HepG2 (cell line): ENCODE results near the gene GRIK1. TPM values are rescaled to one million over a fixed set of nuclear protein-coding genes. Genes with fewer than 3 reads are reported as not detected.

Experiments used
- ATAC-seq: fragments of 200-7000 bp; cut with Tn5 transposase; 3 replicates; pipeline ENCODE4 v1.9.1; 2020; ENCODE audit warnings: mild to moderate bottlenecking, moderate library complexity
- BruUV-seq: library from RNA; stranded (reverse); fragments of 400-500 nt; replicated peaks from 2 replicates; lab custom pipeline; 2021; lab: Mats Ljungman, UMichigan
- CTCF ChIA-PET: fragments of 300-600 bp; formaldehyde crosslinking; extraction: SDS; loops from one replicate; lab custom pipeline; 2021; ENCODE audit warnings: low total read pairs, inconsistent platforms, low intra/inter-chr PET ratio; lab: Yijun Ruan, JAX
- POLR2A ChIA-PET: fragments of 350-600 bp; sonication (Branson Sonifier 250); formaldehyde crosslinking; loops from one replicate; lab custom pipeline; 2020; ENCODE audit warnings: antibody characterized with exemption, inconsistent platforms; lab: Yijun Ruan, JAX
- DNase-seq: peaks from one replicate; pipeline ENCODE4 v3.0.0-alpha.2; 2015; ENCODE audit warnings: low spot score
- FAIRE-seq: peaks from 3 replicates; lab custom pipeline; 2011; peaks lifted over from hg19 to GRCh38; lab: Jason Lieb, UNC
- H2AFZ ChIP-seq: one replicate; pipeline ENCODE4 v1.6.1; 2011; ENCODE audit warnings: low read length, inconsistent platforms
- H3K27ac ChIP-seq: fragments of 300-600 bp; 3 replicates; pipeline ENCODE4 v1.8.0; 2011; ENCODE audit warnings: mixed run types, mild to moderate bottlenecking, mixed read lengths, low read length, inconsistent platforms; ENCODE audit not compliant: insufficient read depth; ENCODE audit errors: extremely low read length
- H3K27me3 ChIP-seq, 2 experiments: fragments of 200-600 bp in 1 of 2; 2 replicates in 1 of 2; 3 replicates in 1 of 2; pipeline versions ENCODE4 v1.6.0 to v1.8.0; 2011; ENCODE audit warnings: low read length in 2 of 2, mild to moderate bottlenecking in 2 of 2, moderate library complexity in 2 of 2, inconsistent platforms in 1 of 2; ENCODE audit not compliant: insufficient read depth in 2 of 2, control insufficient read depth in 1 of 2
- H3K36me3 ChIP-seq, 2 experiments: fragments of 200-600 bp in 1 of 2; replicated peaks in 1 of 2; 2 replicates in 1 of 2; 3 replicates in 1 of 2; pipeline versions ENCODE4 v1.5.1 to v1.8.0; 2011; ENCODE audit warnings: low read length in 2 of 2, inconsistent platforms in 1 of 2; ENCODE audit not compliant: insufficient read depth in 2 of 2, control insufficient read depth in 1 of 2
- H3K4me1 ChIP-seq: 2 replicates; pipeline ENCODE4 v1.5.1; 2012; ENCODE audit warnings: low read length, inconsistent platforms; ENCODE audit not compliant: insufficient read depth
- H3K4me2 ChIP-seq: 2 replicates; pipeline ENCODE4 v1.6.0; 2011; ENCODE audit warnings: low read depth, low read length, inconsistent platforms
- H3K4me3 ChIP-seq, 3 experiments: fragments of 200-600 bp in 1 of 3; sonication (generic), shearing (Covaris generic) in 1 of 3; replicated peaks in 1 of 3; 2 replicates each; pipeline ENCODE4 v1.5.1; 2011 to 2016; ENCODE audit warnings: low read length in 3 of 3, inconsistent platforms in 2 of 3, low read depth in 2 of 3, mild to moderate bottlenecking in 2 of 3, control low read depth in 1 of 3, mixed read lengths in 1 of 3; ENCODE audit not compliant: insufficient read depth in 1 of 3
- H3K79me2 ChIP-seq: one replicate; pipeline ENCODE4 v1.6.1; 2011; ENCODE audit warnings: low read length, inconsistent platforms; ENCODE audit not compliant: insufficient read depth
- H3K9ac ChIP-seq: 2 replicates; pipeline ENCODE4 v1.6.0; 2011; ENCODE audit warnings: mild to moderate bottlenecking, low read depth, low read length, inconsistent platforms; ENCODE audit not compliant: insufficient read depth
- H3K9me3 ChIP-seq: 2 replicates; pipeline ENCODE4 v1.5.1; 2012; ENCODE audit warnings: mild to moderate bottlenecking, low read length
- H4K20me1 ChIP-seq: 2 replicates; pipeline ENCODE4 v1.6.0; 2011; ENCODE audit warnings: inconsistent platforms, mild to moderate bottlenecking, low read length, moderate library complexity; ENCODE audit not compliant: insufficient read depth
- ARNT2 ChIP-seq: sonication (generic); formaldehyde crosslinking; IDR thresholded peaks from 2 replicates; pipeline ENCODE4 v1.8.0; 2022; ENCODE audit warnings: mild to moderate bottlenecking, low read depth, missing genetic modification reagents, moderate library complexity
- CBX1 ChIP-seq: IDR thresholded peaks from one replicate; pipeline ENCODE4 v1.6.1; 2016; ENCODE audit warnings: antibody characterized with exemption, low read depth
- GPBP1L1 ChIP-seq: sonication (generic); formaldehyde crosslinking; IDR thresholded peaks from 2 replicates; pipeline ENCODE4 v1.5.0; 2020; ENCODE audit warnings: mild to moderate bottlenecking, missing genetic modification reagents
- GPN1 ChIP-seq: sonication (generic); formaldehyde crosslinking; IDR thresholded peaks from 2 replicates; pipeline ENCODE4 v1.5.1; 2020; ENCODE audit warnings: missing genetic modification reagents, borderline replicate concordance
- HNRNPK ChIP-seq: fragments of 200-400 bp; formaldehyde crosslinking; IDR thresholded peaks from 2 replicates; pipeline ENCODE4 v1.6.1; 2018; ENCODE audit warnings: low read length, low read depth, moderate library complexity, mild to moderate bottlenecking; ENCODE audit not compliant: poor library complexity, severe bottlenecking
- HNRNPL ChIP-seq: fragments of 200-400 bp; formaldehyde crosslinking; IDR thresholded peaks from 2 replicates; pipeline ENCODE4 v1.6.1; 2017; ENCODE audit warnings: mild to moderate bottlenecking, low read depth, low read length
- MED8 ChIP-seq: sonication (generic); formaldehyde crosslinking; IDR thresholded peaks from 2 replicates; pipeline ENCODE4 v1.8.1; 2023; ENCODE audit warnings: mild to moderate bottlenecking, missing genetic modification reagents; ENCODE audit not compliant: insufficient replicate concordance
- PAF1 ChIP-seq: IDR thresholded peaks from 2 replicates; pipeline ENCODE4 v1.6.1; 2016; ENCODE audit warnings: missing genetic modification reagents, missing compliant biosample characterization
- SNRNP70 ChIP-seq: fragments of 200-400 bp; formaldehyde crosslinking; IDR thresholded peaks from 2 replicates; pipeline ENCODE4 v1.6.1; 2017; ENCODE audit warnings: mild to moderate bottlenecking, low read depth, low read length, moderate library complexity
- TERF1 ChIP-seq: sonication (generic); formaldehyde crosslinking; IDR thresholded peaks from 2 replicates; pipeline ENCODE4 v1.8.0; 2022; ENCODE audit warnings: mild to moderate bottlenecking, missing genetic modification reagents, moderate library complexity
- THAP8 ChIP-seq: sonication (generic); formaldehyde crosslinking; IDR thresholded peaks from 2 replicates; pipeline ENCODE4 v1.5.1; 2020; ENCODE audit warnings: missing genetic modification reagents, mild to moderate bottlenecking, borderline replicate concordance
- ZEB1 ChIP-seq: IDR thresholded peaks from 2 replicates; pipeline ENCODE4 v1.6.1; 2012; ENCODE audit warnings: mild to moderate bottlenecking, low read depth, inconsistent platforms; ENCODE audit not compliant: insufficient replicate concordance
- ZMYM4 ChIP-seq: sonication (generic); formaldehyde crosslinking; IDR thresholded peaks from 2 replicates; pipeline ENCODE4 v1.8.1; 2023; ENCODE audit warnings: mild to moderate bottlenecking, missing genetic modification reagents
- ZNF121 ChIP-seq: sonication (generic); formaldehyde crosslinking; IDR thresholded peaks from 2 replicates; pipeline ENCODE4 v1.5.0; 2020; ENCODE audit warnings: mild to moderate bottlenecking, missing genetic modification reagents
- ZNF143 ChIP-seq: sonication (generic); formaldehyde crosslinking; IDR thresholded peaks from 2 replicates; pipeline ENCODE4 v1.4.0; 2020; ENCODE audit warnings: missing genetic modification reagents
- ZNF607 ChIP-seq: sonication (generic); formaldehyde crosslinking; IDR thresholded peaks from 2 replicates; pipeline ENCODE4 v1.5.1; 2020; ENCODE audit warnings: missing genetic modification reagents, mild to moderate bottlenecking, borderline replicate concordance
- ZXDC ChIP-seq: sonication (generic); formaldehyde crosslinking; IDR thresholded peaks from 2 replicates; pipeline ENCODE4 v1.5.0; 2020; ENCODE audit warnings: mild to moderate bottlenecking, missing genetic modification reagents
- WGBS: methylation state at CpG from one replicate; pipeline ENCODE4 v1.1.6; 2017; ENCODE audit warnings: low lambda C conversion rate; 5-methylcytosine and 5-hydroxymethylcytosine counted together
- in situ Hi-C: cut with HindIII; loops from 2 replicates; pipeline ENCODE4 v1.10.0; 2017; ENCODE audit warnings: low pct_unique_long_range_greater_than_20kb; ENCODE audit not compliant: extremely low pct_ligation_motif_present
- intact Hi-C: fragments of 100-400 bp; cut with micrococcal nuclease; formaldehyde crosslinking; loops from one replicate; pipeline ENCODE4 v1.10.0; 2022; ENCODE audit not compliant: unreplicated experiment
- polyA plus RNA-seq, 8 experiments: library from polyadenylated mRNA; depleted of rRNA in 3 of 8; stranded (reverse) in 7 of 8; unstranded in 1 of 8; fragments of >200 nt; fragmentation: Illumina TruSeq in 4 of 8; extraction: Trizol in 4 of 8; gene quantifications; 2 replicates each; pipeline versions ENCODE4 v1.2.1 to v1.2.3, GENCODE V29; 2011 to 2016; ENCODE audit warnings: low read depth in 4 of 8, missing spikeins in 1 of 8, mixed read lengths in 1 of 8; ENCODE audit not compliant: insufficient read depth in 1 of 8
- total RNA-seq, 5 experiments: library from RNA; depleted of rRNA; stranded (reverse); fragments of >200 nt; fragmentation: Illumina TruSeq; extraction: Trizol; gene quantifications; 2 replicates each; pipeline ENCODE4 v1.2.3, GENCODE V29; 2016; ENCODE audit warnings: low read depth in 1 of 5

The GRIK1 gene
- total and polyA plus RNA-seq, 2 of the 13 experiments (the other 11 are each of a cell fraction or from before 2014, with no cell fraction given) = not detected

GRCh38 chr21:29712818-29713217 is 227.0 kb downstream of the GRIK1 start:
- intact Hi-C loops = no loop called here
- no peak for ATAC-seq
- no peaks in the 10 kb centered on the region for H4K20me1 ChIP-seq
- TF ChIP-seq ZXDC (CRISPR knock-in tag) (no peak), ARNT2 (CRISPR knock-in tag) (no peak), ZNF143 (CRISPR knock-in tag) (no peak), GPN1 (CRISPR knock-in tag) (no peak), ZNF607 (CRISPR knock-in tag) (no peak), SNRNP70 (no peak), HNRNPK (no peak), MED8 (CRISPR knock-in tag) (no peak), TERF1 (no peak), THAP8 (CRISPR knock-in tag) (no peak), ZMYM4 (CRISPR knock-in tag) (no peak), GPBP1L1 (CRISPR knock-in tag) (no peak), PAF1 (CRISPR knock-in tag) (no peak), ZNF121 (CRISPR knock-in tag) (no peak), ZEB1 (no peak), CBX1 (no peak), HNRNPL (no peak)
- TF ChIP-seq, all 625 proteins: peak for 0
- 6% methylated on average over 2 of the region's 2 CpGs for WGBS
- Histone ChIP-seq H2AFZ (no peak overlapping the region), H3K4me3 (no peak overlapping the region), H3K9me3 (peaks cover 17% of the 10 kb centered on the region; the same call in 1 of the 2 replicates), H3K4me1 (no peaks in the 10 kb centered on the region), H3K36me3 (no peaks in the 10 kb centered on the region), H3K9ac (no peak overlapping the region), H3K4me2 (no peak overlapping the region), H3K27ac (no peak overlapping the region), H3K27me3 (no peaks in the 10 kb centered on the region), H3K79me2 (no peaks in the 10 kb centered on the region)
- CTCF ChIA-PET = no interaction called here
- in situ Hi-C loops = no loop called here
- DNase-seq = no peak
- no peak for FAIRE-seq
- POLR2A ChIA-PET = no interaction called here
- BruUV-seq = no TSS peak
